GM18502 (cell line): ENCODE data around the gene TRIO.

Experiments used
- ATAC-seq: cut with Tn5 transposase; IDR thresholded peaks from one replicate; pipeline ENCODE4 v1.9.1; 2021; ENCODE audit warnings: mild to moderate bottlenecking; ENCODE audit not compliant: unreplicated experiment, poor library complexity

TRIO gene

GRCh38 chr5:14505310-14506139 is 362.4 kb downstream of the TRIO start:
- no peak for ATAC-seq

DNA sequence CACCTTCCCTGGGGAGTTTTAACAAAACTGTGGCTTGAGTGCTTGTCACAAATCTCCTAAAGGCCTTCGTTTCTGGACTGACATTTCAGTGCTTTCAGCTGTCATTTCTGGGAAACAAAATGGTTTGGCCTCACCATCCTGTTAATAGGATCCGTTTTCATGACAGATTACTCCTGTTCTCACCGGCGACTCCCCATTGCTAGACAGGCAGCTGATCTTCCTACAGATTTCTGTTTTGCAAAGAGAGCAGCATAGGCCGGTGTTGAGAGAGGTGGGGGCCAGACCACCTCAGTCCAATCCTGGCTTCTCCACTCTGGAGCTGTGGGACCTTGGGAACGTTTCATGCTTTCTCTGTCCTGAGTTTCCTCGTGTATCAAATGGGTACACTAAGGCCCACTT is 363.0 kb downstream of the TRIO start:
- ATAC-seq: no peak

DNA sequence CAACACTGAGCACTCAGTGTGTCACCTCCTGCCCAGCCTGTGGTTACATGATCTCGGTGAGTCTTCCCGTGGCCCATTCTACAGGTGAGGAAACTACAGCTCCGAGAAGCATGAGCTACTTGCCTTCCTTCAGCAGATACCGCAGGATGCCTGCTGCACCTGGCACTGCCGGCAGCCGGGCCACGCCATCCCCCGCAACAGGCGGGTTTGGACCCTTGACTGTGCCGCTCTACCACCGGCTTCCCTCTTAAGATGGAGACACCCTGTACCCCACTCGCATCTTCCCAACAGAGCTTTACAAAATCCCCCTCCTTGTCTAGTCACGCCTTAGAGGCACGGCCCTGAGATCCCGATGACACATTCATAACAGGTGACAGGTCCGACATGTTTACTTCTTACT is 363.5 kb downstream of the TRIO start:
- ATAC-seq: no peak

- no peak for ATAC-seq
Measured at GRCh38 chr5:14507156-14507941, 364.2 kb downstream of the TRIO start.

DNA sequence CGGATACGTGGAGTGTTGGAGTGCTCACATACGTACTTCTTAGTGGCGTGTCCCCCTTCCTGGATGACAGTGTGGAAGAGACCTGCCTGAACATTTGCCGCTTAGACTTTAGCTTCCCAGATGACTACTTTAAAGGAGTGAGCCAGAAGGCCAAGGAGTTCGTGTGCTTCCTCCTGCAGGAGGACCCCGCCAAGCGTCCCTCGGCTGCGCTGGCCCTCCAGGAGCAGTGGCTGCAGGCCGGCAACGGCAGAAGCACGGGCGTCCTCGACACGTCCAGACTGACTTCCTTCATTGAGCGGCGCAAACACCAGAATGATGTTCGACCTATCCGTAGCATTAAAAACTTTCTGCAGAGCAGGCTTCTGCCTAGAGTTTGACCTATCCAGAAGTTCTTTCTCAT is 364.9 kb downstream of the TRIO start:
- ATAC-seq: no peak

DNA sequence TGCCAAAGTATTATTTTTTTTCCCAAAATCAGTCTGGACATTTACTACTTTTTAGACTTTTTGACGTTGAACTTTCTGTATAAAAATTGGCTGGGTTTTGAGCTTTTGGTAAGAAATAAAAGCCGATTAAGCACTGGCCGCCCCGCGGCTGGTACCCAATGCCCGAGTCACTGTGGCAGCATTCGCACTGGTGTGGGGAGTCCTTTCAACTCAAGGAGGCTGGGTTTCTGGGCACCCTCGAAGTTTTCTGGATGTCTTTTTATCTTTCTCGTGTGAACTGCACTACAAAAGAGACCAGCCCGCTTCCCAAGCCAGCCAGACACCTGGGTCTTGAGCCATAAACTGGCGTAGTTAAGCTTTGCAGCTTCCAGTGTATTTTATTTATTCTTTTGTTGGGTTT is 366.4 kb downstream of the TRIO start:
- ATAC-seq: no peak

- no peak for ATAC-seq
Measured at GRCh38 chr5:14510156-14510734, 367.1 kb downstream of the TRIO start.

DNA sequence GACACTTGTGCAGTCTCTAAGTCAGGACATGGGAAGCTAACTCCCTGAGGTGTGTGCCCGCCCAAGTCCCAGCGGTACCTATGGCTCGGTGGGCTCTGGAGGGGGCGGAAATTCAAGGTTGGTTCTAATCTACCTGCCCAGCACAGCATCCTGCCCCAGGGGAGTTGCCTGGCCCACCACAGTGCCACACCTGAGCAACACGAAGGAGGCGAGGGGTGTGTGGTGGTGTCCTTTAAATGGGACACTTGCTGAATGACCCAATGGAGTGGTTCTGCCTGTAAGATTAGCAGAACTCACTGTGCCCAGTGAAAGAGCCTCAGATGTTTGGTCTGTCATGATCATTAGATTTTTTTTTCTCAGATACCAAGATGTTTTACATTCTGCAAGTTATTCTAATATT is 367.7 kb downstream of the TRIO start:
- no peak for ATAC-seq

GRCh38 chr5:14512574-14512973 is 369.4 kb downstream of the TRIO start:
- no peak for ATAC-seq

DNA sequence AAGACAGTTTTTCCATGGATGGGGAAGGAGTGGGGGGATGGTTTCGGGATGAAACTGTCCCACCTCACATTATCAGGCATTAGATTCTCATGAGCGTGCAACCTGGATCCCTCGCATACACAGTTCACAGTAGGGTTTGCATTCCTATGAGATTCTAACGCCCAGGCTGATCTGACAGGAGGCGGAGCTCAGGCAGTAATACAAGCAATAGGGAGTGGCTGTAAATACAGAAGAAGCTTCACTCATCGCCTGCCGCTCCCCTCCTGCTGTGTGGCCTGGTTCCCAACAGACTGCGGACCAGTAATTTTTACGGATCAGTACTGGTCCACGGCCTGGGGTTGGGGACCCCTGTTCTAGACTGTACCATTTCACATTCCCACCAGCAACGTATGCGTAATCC is 370.1 kb downstream of the TRIO start:
- ATAC-seq: no peak

GRCh38 chr5:14516901-14517300 is 373.8 kb downstream of the TRIO start:
- ATAC-seq: no peak

GRCh38 chr5:14518638-14519037 is 375.5 kb downstream of the TRIO start:
- no peak for ATAC-seq

- ATAC-seq: no peak
Measured at GRCh38 chr5:14521748-14522147, 378.6 kb downstream of the TRIO start.

DNA sequence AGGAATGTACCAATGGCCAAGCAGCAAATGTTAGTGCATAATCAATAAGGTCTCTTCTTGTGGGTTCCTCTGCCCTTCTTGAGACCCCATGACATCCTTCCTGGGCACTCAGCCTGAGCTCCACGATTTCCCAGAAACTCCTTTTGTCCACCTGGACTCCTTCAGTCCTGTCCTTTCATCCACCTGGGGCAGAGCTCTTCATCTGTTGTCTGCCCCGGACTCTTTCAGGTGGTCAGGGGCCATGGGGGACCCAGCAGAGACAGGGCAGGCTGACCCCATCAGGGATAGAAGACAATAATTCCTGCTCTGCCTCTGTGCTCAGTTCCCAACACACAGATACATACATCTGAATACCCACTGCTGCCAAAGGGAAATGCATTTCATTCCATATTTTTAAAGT is 379.6 kb downstream of the TRIO start:
- no peak for ATAC-seq

GRCh38 chr5:14523243-14524034 is 380.3 kb downstream of the TRIO start:
- no peak for ATAC-seq

GRCh38 chr5:14525397-14525796 is 382.3 kb downstream of the TRIO start:
- ATAC-seq: no peak

GRCh38 chr5:14526493-14526892 is 383.4 kb downstream of the TRIO start:
- no peak for ATAC-seq

DNA sequence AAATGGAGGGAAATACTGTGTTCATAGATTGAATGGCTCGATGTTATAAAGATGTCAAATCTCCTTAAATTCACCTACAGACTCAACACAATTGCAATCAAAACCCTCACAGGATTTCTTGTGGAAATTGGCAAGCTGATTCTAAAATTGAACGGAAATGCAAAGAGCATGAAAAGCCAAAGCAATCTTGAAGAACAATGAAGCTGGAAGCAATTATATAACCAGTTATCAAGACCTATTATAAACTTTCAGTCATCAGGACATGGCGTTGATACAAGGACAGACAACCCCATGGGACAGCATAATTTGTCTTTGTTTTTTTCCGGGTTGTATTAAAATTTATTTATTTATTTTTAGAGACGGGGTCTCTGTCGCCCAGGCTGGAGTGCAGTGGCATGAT is 385.0 kb downstream of the TRIO start:
- no peak for ATAC-seq

DNA sequence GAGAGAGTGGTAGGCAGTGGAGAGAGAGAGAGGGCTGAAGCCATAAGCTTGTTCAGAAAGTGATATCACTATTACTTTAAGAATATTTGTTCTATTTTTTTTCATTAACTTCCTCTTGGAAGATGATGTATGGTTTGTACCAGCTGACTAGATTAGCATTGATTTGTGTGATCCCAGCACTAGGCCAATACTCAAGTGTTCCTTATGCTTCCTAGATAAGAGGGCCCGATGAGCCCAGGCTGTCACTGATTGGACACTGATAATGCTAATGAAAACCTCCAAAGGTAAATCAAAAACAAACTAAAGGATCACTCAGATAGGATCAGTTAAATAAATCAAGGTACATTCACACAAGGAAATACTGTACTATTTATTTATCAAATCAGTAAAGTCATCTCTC is 385.8 kb downstream of the TRIO start:
- no peak for ATAC-seq

- ATAC-seq: no peak
Measured at GRCh38 chr5:14531668-14532067, 388.5 kb downstream of the TRIO start.

GRCh38 chr5:14532180-14532579 is 389.0 kb downstream of the TRIO start:
- no peak for ATAC-seq
